B cell (primary cell): Measurements from ENCODE around the gene SYNE4. TPM values are rescaled to one million over a fixed set of nuclear protein-coding genes. Genes with fewer than 3 reads are reported as not detected.

ENCODE experiments used
- ATAC-seq: fragments of 200-7000 bp; cut with Tn5 transposase; one replicate; pipeline ENCODE4 v1.10.0; 2021; ENCODE audit warnings: low read depth, mild to moderate bottlenecking, moderate number of reproducible peaks, moderate library complexity
- CTCF ChIA-PET: fragments of 350-600 bp; sonication (Branson Sonifier 250); formaldehyde crosslinking; loops from one replicate; lab custom pipeline; 2021; ENCODE audit warnings: antibody characterized with exemption, inconsistent platforms; lab: Charles Lee
- POLR2A ChIA-PET: fragments of 350-600 bp; sonication (Branson Sonifier 250); formaldehyde crosslinking; loops from one replicate; lab custom pipeline; 2021; ENCODE audit warnings: antibody characterized with exemption; lab: Charles Lee
- DNase-seq: peaks from one replicate; pipeline ENCODE4 v3.0.0; 2013
- H2AFZ ChIP-seq: 2 replicates; pipeline ENCODE4 v1.6.1; 2012; ENCODE audit warnings: mild to moderate bottlenecking, low read depth, low read length; ENCODE audit not compliant: insufficient read depth, poor library complexity, severe bottlenecking
- H3K27ac ChIP-seq, 2 donors: 1 replicate in 1 of 2; 2 replicates in 1 of 2; pipeline ENCODE4 v1.5.1; 2012 to 2013; ENCODE audit warnings: low read length in 2 of 2, mild to moderate bottlenecking in 2 of 2, moderate library complexity in 1 of 2
- H3K27me3 ChIP-seq, 4 experiments: fragments of 200-600 bp in 1 of 4; sonication (generic) in 1 of 4; replicated peaks in 1 of 4; 1 replicate in 2 of 4; 2 replicates in 2 of 4; pipeline versions ENCODE4 v1.6.1 to v1.7.0; 2013 to 2016; ENCODE audit warnings: low read length in 3 of 4, mild to moderate bottlenecking in 2 of 4, mixed read lengths in 1 of 4, moderate library complexity in 1 of 4; ENCODE audit not compliant: insufficient read depth in 4 of 4, control insufficient read depth in 3 of 4; ENCODE audit errors: control extremely low read depth in 1 of 4
- H3K36me3 ChIP-seq, 2 experiments: replicated peaks in 1 of 2; 1 replicate in 1 of 2; 2 replicates in 1 of 2; pipeline versions ENCODE4 v1.6.1 to v1.7.1; 2013; ENCODE audit warnings: low read length in 1 of 2; ENCODE audit not compliant: insufficient read depth in 2 of 2, control insufficient read depth in 1 of 2; ENCODE audit errors: control extremely low read depth in 1 of 2, extremely low read depth in 1 of 2
- H3K4me1 ChIP-seq, 2 donors: fragments of 200-600 bp in 1 of 2; sonication (generic) in 1 of 2; 1 replicate in 1 of 2; 2 replicates in 1 of 2; pipeline versions ENCODE4 v1.5.1 to v1.6.1; 2013 to 2017; ENCODE audit warnings: low read length in 2 of 2; ENCODE audit not compliant: control insufficient read depth in 2 of 2, insufficient read depth in 2 of 2
- H3K4me2 ChIP-seq: replicated peaks from 2 replicates; pipeline ENCODE3; 2012; ENCODE audit warnings: mild to moderate bottlenecking, low read depth, low read length; ENCODE audit not compliant: poor library complexity, severe bottlenecking
- H3K4me3 ChIP-seq, 5 experiments: fragments of 200-600 bp in 1 of 5; sonication (generic) in 1 of 5; 1 replicate in 3 of 5; 2 replicates in 2 of 5; pipeline versions ENCODE4 v1.5.1 to v1.7.0; 2011 to 2016; ENCODE audit warnings: low read length in 4 of 5, mild to moderate bottlenecking in 4 of 5, low read depth in 2 of 5, control low read depth in 1 of 5, moderate library complexity in 1 of 5; ENCODE audit not compliant: insufficient read depth in 1 of 5; ENCODE audit errors: control extremely low read depth in 1 of 5, extremely low read depth in 1 of 5
- H3K79me2 ChIP-seq: fragments of 200-600 bp; sonication (generic); one replicate; pipeline ENCODE4 v1.6.0; 2016; ENCODE audit warnings: low read length; ENCODE audit not compliant: control insufficient read depth, insufficient read depth
- H3K9ac ChIP-seq: fragments of 200-600 bp; sonication (generic); 2 replicates; pipeline ENCODE4 v1.6.1; 2017; ENCODE audit warnings: mild to moderate bottlenecking, low read length, moderate library complexity
- H3K9me3 ChIP-seq, 3 donors: one replicate each; pipeline versions ENCODE4 v1.6.1 to v1.7.1; 2013; ENCODE audit warnings: low read length in 2 of 3; ENCODE audit not compliant: control insufficient read depth in 2 of 3, insufficient read depth in 1 of 3; ENCODE audit errors: control extremely low read depth in 1 of 3
- H4K20me1 ChIP-seq: 2 replicates; pipeline ENCODE4 v1.6.0; 2012; ENCODE audit warnings: mild to moderate bottlenecking, low read length; ENCODE audit not compliant: insufficient read depth, control insufficient read depth, poor library complexity, severe bottlenecking
- H3K27ac Mint-ChIP-seq: one replicate; pipeline ENCODE4 v1.8.0; 2021; ENCODE audit warnings: mixed read lengths
- H3K27me3 Mint-ChIP-seq: one replicate; pipeline ENCODE4 v1.8.0; 2021; ENCODE audit warnings: mixed read lengths
- H3K4me1 Mint-ChIP-seq: one replicate; pipeline ENCODE4 v1.8.0; 2021; ENCODE audit warnings: mixed read lengths
- H3K4me3 Mint-ChIP-seq: one replicate; pipeline ENCODE4 v1.8.0; 2021; ENCODE audit warnings: mixed read lengths
- H3K9me3 Mint-ChIP-seq: one replicate; pipeline ENCODE4 v1.8.0; 2022; ENCODE audit warnings: mixed read lengths; ENCODE audit not compliant: insufficient read depth
- EZH2 ChIP-seq: IDR thresholded peaks from 2 replicates; pipeline ENCODE4 v1.6.1; 2012; ENCODE audit warnings: borderline replicate concordance, low read depth, mild to moderate bottlenecking, moderate library complexity, low read length; ENCODE audit not compliant: insufficient read depth, poor library complexity, severe bottlenecking
- WGBS: methylation state at CpG from one replicate; pipeline ENCODE4 v1.1.5; 2013; ENCODE audit warnings: missing lambda C conversion rate; ENCODE audit not compliant: insufficient coverage; 5-methylcytosine and 5-hydroxymethylcytosine counted together
- intact Hi-C: fragments of 100-400 bp; cut with micrococcal nuclease; formaldehyde crosslinking; loops from one replicate; pipeline ENCODE4 v1.10.0; 2022
- polyA plus RNA-seq: library from polyadenylated mRNA; depleted of rRNA; stranded (reverse); fragments of >200 nt; gene quantifications from 2 replicates; pipeline ENCODE4 v1.2.3, GENCODE V29; 2012
- total RNA-seq, 2 donors: library from RNA; stranded (reverse); fragments of 120-200 nt in 1 of 2; gene quantifications; 1 replicate in 1 of 2; 2 replicates in 1 of 2; pipeline versions ENCODE4 v1.2.3 to v1.2.4, GENCODE V29; 2013 to 2022
- TF ChIP-seq, protein P1 (sequence below): fragments of 200-600 bp; IDR thresholded peaks from one replicate; pipeline ENCODE4 v1.8.0; 2022; ENCODE audit warnings: antibody characterized with exemption, mild to moderate bottlenecking

The SYNE4 gene
- total and polyA plus RNA-seq, 2 donors (not counting 1 experiment from before 2014, with no cell fraction given) = 2.3 to 2.4 TPM

DNA sequence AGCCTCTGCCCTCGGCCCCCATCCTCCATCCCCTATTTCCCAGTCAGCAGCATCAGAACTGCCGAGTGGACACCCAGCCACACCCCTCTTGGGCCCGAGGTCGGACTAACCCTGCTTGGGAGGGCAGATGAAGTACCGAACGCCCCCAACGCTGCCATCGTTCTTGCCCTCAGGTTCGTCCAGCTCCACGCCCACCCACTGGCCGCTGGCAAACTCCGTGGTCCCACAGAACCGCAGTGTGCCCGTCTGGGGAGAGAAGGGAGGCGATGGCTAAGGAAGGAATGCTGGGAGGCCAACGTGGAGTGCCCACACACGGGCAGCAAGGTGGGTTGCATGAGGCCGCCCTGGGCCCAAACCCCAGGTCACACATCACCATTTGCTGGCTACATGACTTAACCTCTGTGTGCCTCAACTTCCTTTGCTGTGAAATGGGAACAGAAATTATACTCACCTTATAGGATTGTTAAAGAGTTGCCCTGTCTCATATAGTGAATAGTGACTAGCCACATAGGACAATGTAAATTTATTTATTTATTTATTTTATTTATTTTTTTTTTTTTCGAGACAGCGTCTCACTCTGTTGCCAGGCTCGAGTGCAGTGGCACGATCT lies 10.6 kb upstream of the SYNE4 start:
- intact Hi-C loops = no loop called here
- H3K27me3 Mint-ChIP-seq = no peaks in the 10 kb centered on the region
- CTCF ChIA-PET = no interaction called here
- no peak overlapping the region for H3K4me2 ChIP-seq
- no peak overlapping the region for H2AFZ ChIP-seq
- WGBS = 99% methylated on average over 15 of the region's 22 CpGs
- DNase-seq = no peak
- no peak overlapping the region for H3K27ac ChIP-seq
- peaks cover 10% of the 10 kb centered on the region for H3K4me1 Mint-ChIP-seq
- H3K9me3 Mint-ChIP-seq = no peaks in the 10 kb centered on the region
- no peaks in the 10 kb centered on the region for H3K27me3 ChIP-seq
- H3K4me1 ChIP-seq = peaks cover 5 to 7% of the 10 kb centered on the region in 2 donors
- H4K20me1 ChIP-seq = no peaks in the 10 kb centered on the region
- ATAC-seq = no peak
- POLR2A ChIA-PET = no interaction called here
- no peak overlapping the region for H3K27ac Mint-ChIP-seq
- no peak overlapping the region for H3K9ac ChIP-seq
- H3K4me3 ChIP-seq = no peak overlapping the region
- H3K9me3 ChIP-seq = no peaks in the 10 kb centered on the region
- peaks cover 5% of the 10 kb centered on the region for H3K79me2 ChIP-seq
- peaks cover 0 to 3% of the 10 kb centered on the region in 2 experiments for H3K36me3 ChIP-seq
- H3K4me3 Mint-ChIP-seq = no peak overlapping the region
- TF ChIP-seq EZH2 = no peak
- TF ChIP-seq, protein P1, sequence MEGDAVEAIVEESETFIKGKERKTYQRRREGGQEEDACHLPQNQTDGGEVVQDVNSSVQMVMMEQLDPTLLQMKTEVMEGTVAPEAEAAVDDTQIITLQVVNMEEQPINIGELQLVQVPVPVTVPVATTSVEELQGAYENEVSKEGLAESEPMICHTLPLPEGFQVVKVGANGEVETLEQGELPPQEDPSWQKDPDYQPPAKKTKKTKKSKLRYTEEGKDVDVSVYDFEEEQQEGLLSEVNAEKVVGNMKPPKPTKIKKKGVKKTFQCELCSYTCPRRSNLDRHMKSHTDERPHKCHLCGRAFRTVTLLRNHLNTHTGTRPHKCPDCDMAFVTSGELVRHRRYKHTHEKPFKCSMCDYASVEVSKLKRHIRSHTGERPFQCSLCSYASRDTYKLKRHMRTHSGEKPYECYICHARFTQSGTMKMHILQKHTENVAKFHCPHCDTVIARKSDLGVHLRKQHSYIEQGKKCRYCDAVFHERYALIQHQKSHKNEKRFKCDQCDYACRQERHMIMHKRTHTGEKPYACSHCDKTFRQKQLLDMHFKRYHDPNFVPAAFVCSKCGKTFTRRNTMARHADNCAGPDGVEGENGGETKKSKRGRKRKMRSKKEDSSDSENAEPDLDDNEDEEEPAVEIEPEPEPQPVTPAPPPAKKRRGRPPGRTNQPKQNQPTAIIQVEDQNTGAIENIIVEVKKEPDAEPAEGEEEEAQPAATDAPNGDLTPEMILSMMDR = no peak
